ENCODE measurements around the gene CYCS.

DNA sequence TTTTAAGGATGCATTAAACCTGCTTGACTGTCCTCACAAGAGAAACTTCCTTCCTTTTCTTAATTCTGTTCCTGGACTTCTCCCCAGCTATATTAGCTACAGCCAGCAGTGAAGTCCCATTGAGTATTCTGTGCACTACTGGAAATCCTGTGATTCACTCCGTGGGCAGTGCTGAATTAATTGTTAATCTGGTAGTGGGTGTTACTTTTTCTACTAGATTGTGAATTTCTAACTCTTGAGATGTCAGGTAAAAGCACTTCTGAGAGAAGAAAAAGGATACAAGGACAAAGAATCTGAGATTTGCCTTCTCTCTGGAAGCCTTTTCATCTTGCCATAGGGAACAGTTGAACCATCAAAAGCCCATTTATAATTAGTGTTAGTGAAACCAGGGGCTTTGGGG is 33.9 kb downstream of the CYCS start:
- TF ChIP-seq, protein P1, sequence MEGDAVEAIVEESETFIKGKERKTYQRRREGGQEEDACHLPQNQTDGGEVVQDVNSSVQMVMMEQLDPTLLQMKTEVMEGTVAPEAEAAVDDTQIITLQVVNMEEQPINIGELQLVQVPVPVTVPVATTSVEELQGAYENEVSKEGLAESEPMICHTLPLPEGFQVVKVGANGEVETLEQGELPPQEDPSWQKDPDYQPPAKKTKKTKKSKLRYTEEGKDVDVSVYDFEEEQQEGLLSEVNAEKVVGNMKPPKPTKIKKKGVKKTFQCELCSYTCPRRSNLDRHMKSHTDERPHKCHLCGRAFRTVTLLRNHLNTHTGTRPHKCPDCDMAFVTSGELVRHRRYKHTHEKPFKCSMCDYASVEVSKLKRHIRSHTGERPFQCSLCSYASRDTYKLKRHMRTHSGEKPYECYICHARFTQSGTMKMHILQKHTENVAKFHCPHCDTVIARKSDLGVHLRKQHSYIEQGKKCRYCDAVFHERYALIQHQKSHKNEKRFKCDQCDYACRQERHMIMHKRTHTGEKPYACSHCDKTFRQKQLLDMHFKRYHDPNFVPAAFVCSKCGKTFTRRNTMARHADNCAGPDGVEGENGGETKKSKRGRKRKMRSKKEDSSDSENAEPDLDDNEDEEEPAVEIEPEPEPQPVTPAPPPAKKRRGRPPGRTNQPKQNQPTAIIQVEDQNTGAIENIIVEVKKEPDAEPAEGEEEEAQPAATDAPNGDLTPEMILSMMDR (IDR thresholded peaks at IDR 0.05 in 8 of 11, conservative IDR thresholded peaks at IDR 0.05 in 3 of 11): no peak
- TF ChIP-seq POLR2A (IDR thresholded peaks at IDR 0.05): no peak
